ENCODE results near the gene MAP2K1.

DNA sequence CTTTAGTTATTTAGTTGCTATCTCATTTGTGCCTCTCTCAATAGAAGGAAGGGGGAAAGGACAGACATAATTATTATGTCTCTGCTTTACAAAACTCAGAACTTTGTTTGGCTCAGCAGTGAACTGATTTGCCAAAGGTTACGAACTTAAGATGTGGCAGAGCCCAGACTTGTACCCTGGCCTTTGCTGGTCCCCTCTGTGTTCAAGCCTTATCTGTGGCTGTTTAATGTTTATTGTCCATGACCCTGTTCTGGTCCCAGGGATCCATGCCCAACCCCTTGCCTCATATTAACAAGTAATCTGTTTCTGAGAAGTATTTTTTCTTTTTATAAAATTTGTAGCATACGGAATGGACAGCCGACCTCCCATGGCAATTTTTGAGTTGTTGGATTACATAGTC is 100.2 kb downstream of the MAP2K1 start:
- TF ChIP-seq, protein P1, sequence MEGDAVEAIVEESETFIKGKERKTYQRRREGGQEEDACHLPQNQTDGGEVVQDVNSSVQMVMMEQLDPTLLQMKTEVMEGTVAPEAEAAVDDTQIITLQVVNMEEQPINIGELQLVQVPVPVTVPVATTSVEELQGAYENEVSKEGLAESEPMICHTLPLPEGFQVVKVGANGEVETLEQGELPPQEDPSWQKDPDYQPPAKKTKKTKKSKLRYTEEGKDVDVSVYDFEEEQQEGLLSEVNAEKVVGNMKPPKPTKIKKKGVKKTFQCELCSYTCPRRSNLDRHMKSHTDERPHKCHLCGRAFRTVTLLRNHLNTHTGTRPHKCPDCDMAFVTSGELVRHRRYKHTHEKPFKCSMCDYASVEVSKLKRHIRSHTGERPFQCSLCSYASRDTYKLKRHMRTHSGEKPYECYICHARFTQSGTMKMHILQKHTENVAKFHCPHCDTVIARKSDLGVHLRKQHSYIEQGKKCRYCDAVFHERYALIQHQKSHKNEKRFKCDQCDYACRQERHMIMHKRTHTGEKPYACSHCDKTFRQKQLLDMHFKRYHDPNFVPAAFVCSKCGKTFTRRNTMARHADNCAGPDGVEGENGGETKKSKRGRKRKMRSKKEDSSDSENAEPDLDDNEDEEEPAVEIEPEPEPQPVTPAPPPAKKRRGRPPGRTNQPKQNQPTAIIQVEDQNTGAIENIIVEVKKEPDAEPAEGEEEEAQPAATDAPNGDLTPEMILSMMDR (IDR thresholded peaks at IDR 0.05 in 4 of 5, conservative IDR thresholded peaks at IDR 0.05 in 1 of 5), result no peak
- TF ChIP-seq POLR2A (IDR thresholded peaks at IDR 0.05), result no peak

Measured in gastrocnemius medialis (tissue), 4 donors.